ENCODE results near the gene KLC4. TPM values are rescaled to one million over a fixed set of nuclear protein-coding genes. Genes with fewer than 3 reads are reported as not detected.
"Not testable (repeated sequence)": the region's sequence is repeated elsewhere in the genome, so short reads cannot be mapped to it uniquely, and the experiment has no call there.

KLC4 gene
- total RNA-seq, 8 experiments from 2014 or later, result 18.7 to 57.3 (median 32.7) TPM

- H3K27ac ChIP-seq, result peak overlapping the region; percentile 83 to 90
- H3K4me1 ChIP-seq (replicated peaks in 1 of 2), result peaks cover 26 to 30% of the 10 kb centered on the region in 2 donors
- peak; percentile 67 to 86 (median 84) for ATAC-seq (replicated peaks in 6 of 8)
- 6 to 81% (median 50%) methylated on average over 1 to 7 of the region's 12 CpGs; no CpG with 5 or more reads in 3 of the 10 experiments for WGBS, 10 experiments
- in situ Hi-C loops (cut with MboI; ENCODE audit: low pct_unique_long_range_greater_than_20kb in 2 of 9, low sequenced_read_pairs in 9 of 9, unreplicated experiment in 9 of 9), result no loop called here
- no peak overlapping the region for H3K4me3 ChIP-seq
These were observed 54.2 kb downstream of the KLC4 start for GRCh38 chr6:43113431-43114260.

- in situ Hi-C loops (cut with MboI; ENCODE audit: low pct_unique_long_range_greater_than_20kb in 2 of 9, low sequenced_read_pairs in 9 of 9, unreplicated experiment in 9 of 9), result no loop called here
- Histone ChIP-seq H3K4me1 (replicated peaks in 1 of 2) (peaks cover 27 to 30% of the 10 kb centered on the region in 2 donors), H3K27ac (peak overlapping the region in 1 of 2 donors; percentile 51), H3K4me3 (no peak overlapping the region)
- 60 to 84% methylated on average over 1 to 4 of the region's 6 CpGs; no CpG with 5 or more reads in 8 of the 10 experiments for WGBS, 10 experiments
- no peak for ATAC-seq (replicated peaks in 6 of 8)
These were observed 55.9 kb downstream of the KLC4 start for GRCh38 chr6:43115365-43115764.

GRCh38 chr6:43117466-43117865 is 58.0 kb downstream of the KLC4 start:
- ATAC-seq (replicated peaks in 6 of 8); in situ Hi-C loops (cut with MboI; ENCODE audit: low pct_unique_long_range_greater_than_20kb in 2 of 9, low sequenced_read_pairs in 9 of 9, unreplicated experiment in 9 of 9); H3K4me3 ChIP-seq; H3K27ac ChIP-seq: not testable (repeated sequence)
- WGBS, 10 experiments, result 75 to 100% (median 98%) methylated on average over 1 to 8 of the region's 8 CpGs; no CpG with 5 or more reads in 1 of the 10 experiments
- H3K4me1 ChIP-seq (replicated peaks in 1 of 2), result peaks cover 32 to 39% of the 10 kb centered on the region in 2 donors

GRCh38 chr6:43119482-43119881 is 60.1 kb downstream of the KLC4 start:
- peaks cover 33 to 40% of the 10 kb centered on the region in 2 donors for H3K4me1 ChIP-seq (replicated peaks in 1 of 2)
- no peak for ATAC-seq (replicated peaks in 6 of 8)
- no peak overlapping the region for H3K27ac ChIP-seq
- no peak overlapping the region for H3K4me3 ChIP-seq
- WGBS, 10 experiments, result 47 to 95% (median 58%) methylated on average over 1 to 2 of the region's 4 CpGs; no CpG with 5 or more reads in 6 of the 10 experiments
- in situ Hi-C loops (cut with MboI; ENCODE audit: low pct_unique_long_range_greater_than_20kb in 2 of 9, low sequenced_read_pairs in 9 of 9, unreplicated experiment in 9 of 9), result no loop called here

- in situ Hi-C loops (cut with MboI; ENCODE audit: low pct_unique_long_range_greater_than_20kb in 2 of 9, low sequenced_read_pairs in 9 of 9, unreplicated experiment in 9 of 9), result loop anchor here in 1 of 9 experiments (10.0 kb wide), 1 partner anchor 45 kb away; the partner anchor contains the start of gene PTK7
- no peak overlapping the region for H3K4me3 ChIP-seq
- H3K27ac ChIP-seq, result peak overlapping the region in 1 of 2 donors; percentile 10
- 0 to 100% (median 75%) methylated on average over 1 to 5 of the region's 9 CpGs; no CpG with 5 or more reads in 2 of the 10 experiments for WGBS, 10 experiments
- no peak for ATAC-seq (replicated peaks in 6 of 8)
- H3K4me1 ChIP-seq (replicated peaks in 1 of 2), result peaks cover 25 to 36% of the 10 kb centered on the region in 2 donors
These were observed 60.8 kb downstream of the KLC4 start for GRCh38 chr6:43120101-43120763.

GRCh38 chr6:43120944-43121913 is 61.8 kb downstream of the KLC4 start:
- in situ Hi-C loops (cut with MboI; ENCODE audit: low pct_unique_long_range_greater_than_20kb in 2 of 9, low sequenced_read_pairs in 9 of 9, unreplicated experiment in 9 of 9), result loop anchor here in 1 of 9 experiments (10.0 kb wide), 1 partner anchor 46 kb away; the partner anchor contains the start of gene PTK7
- no peak overlapping the region for H3K4me3 ChIP-seq
- H3K4me1 ChIP-seq (replicated peaks in 1 of 2), result peaks cover 18 to 29% of the 10 kb centered on the region in 2 donors
- ATAC-seq (replicated peaks in 6 of 8), result peak in 6 of 8 experiments; percentile 30 to 90 (median 48)
- peak overlapping the region in 1 of 2 donors; percentile 10 for H3K27ac ChIP-seq
- WGBS, 10 experiments, result 10 to 100% (median 90%) methylated on average over 1 to 7 of the region's 9 CpGs; no CpG with 5 or more reads in 3 of the 10 experiments

GRCh38 chr6:43122146-43122545 is 62.7 kb downstream of the KLC4 start:
- Histone ChIP-seq H3K4me3 (no peak overlapping the region), H3K27ac (peak overlapping the region in 1 of 2 donors; percentile 3), H3K4me1 (replicated peaks in 1 of 2) (peaks cover 17 to 29% of the 10 kb centered on the region in 2 donors)
- ATAC-seq (replicated peaks in 6 of 8), result no peak
- in situ Hi-C loops (cut with MboI; ENCODE audit: low pct_unique_long_range_greater_than_20kb in 2 of 9, low sequenced_read_pairs in 9 of 9, unreplicated experiment in 9 of 9), result loop anchor here in 1 of 9 experiments (10.0 kb wide), 1 partner anchor 47 kb away; the partner anchor contains the start of gene PTK7
- 80 to 100% (median 80%) methylated on average over 1 to 2 of the region's 2 CpGs; no CpG with 5 or more reads in 7 of the 10 experiments for WGBS, 10 experiments

- H3K27ac ChIP-seq, result peak overlapping the region; percentile 24 to 80
- in situ Hi-C loops (cut with MboI; ENCODE audit: low pct_unique_long_range_greater_than_20kb in 2 of 9, low sequenced_read_pairs in 9 of 9, unreplicated experiment in 9 of 9), result loop anchor here in 1 of 9 experiments (10.0 kb wide), 1 partner anchor 49 kb away; the partner anchor contains the start of gene PTK7
- WGBS, 10 experiments, result 0 to 100% (median 56%) methylated on average over 1 to 14 of the region's 25 CpGs; no CpG with 5 or more reads in 3 of the 10 experiments
- H3K4me1 ChIP-seq (replicated peaks in 1 of 2), result peaks cover 17 to 29% of the 10 kb centered on the region in 2 donors
- ATAC-seq (replicated peaks in 6 of 8), result peak in 7 of 8 experiments; percentile 5 to 81 (median 74)
- no peak overlapping the region for H3K4me3 ChIP-seq
These were observed 64.3 kb downstream of the KLC4 start for GRCh38 chr6:43123461-43124314.

GRCh38 chr6:43124481-43124880 is 65.0 kb downstream of the KLC4 start:
- H3K27ac ChIP-seq, result peak overlapping the region in 1 of 2 donors; percentile 24
- H3K4me3 ChIP-seq, result no peak overlapping the region
- WGBS, 10 experiments, result 58 to 97% (median 85%) methylated on average over 1 to 4 of the region's 6 CpGs; no CpG with 5 or more reads in 6 of the 10 experiments
- ATAC-seq (replicated peaks in 6 of 8), result no peak
- peaks cover 17 to 29% of the 10 kb centered on the region in 2 donors for H3K4me1 ChIP-seq (replicated peaks in 1 of 2)
- in situ Hi-C loops (cut with MboI; ENCODE audit: low pct_unique_long_range_greater_than_20kb in 2 of 9, low sequenced_read_pairs in 9 of 9, unreplicated experiment in 9 of 9), result loop anchor here in 1 of 9 experiments (10.0 kb wide), 1 partner anchor 50 kb away; the partner anchor contains the start of gene PTK7
